Measurements from ENCODE around the gene PEX26. TPM values are rescaled to one million over a fixed set of nuclear protein-coding genes. Genes with fewer than 3 reads are reported as not detected.

The PEX26 gene
- total RNA-seq, 1 donor from 2014 or later = 43.7 TPM

Other genes starting within 250 kb of the PEX26 start
- gene MICAL3, start 53.4 kb upstream of the PEX26 start, total RNA-seq = 67.1 TPM
- gene TUBA8, start 32.8 kb downstream of the PEX26 start, total RNA-seq = 2.6 TPM
- 5.3 TPM for gene USP18, start 72.2 kb downstream of the PEX26 start, total RNA-seq